DLD1 (cell line): ENCODE results near the gene FRMD5.

Experiments
- in situ Hi-C: cut with HindIII; loops from 2 replicates; pipeline ENCODE4 v1.10.0; 2017; ENCODE audit warnings: low sequenced_read_pairs

Gene FRMD5

GRCh38 chr15:44163370-44163769, 31.7 kb downstream of the FRMD5 start:
- in situ Hi-C loops, result no loop called here

GRCh38 chr15:44160796-44161195, 34.3 kb downstream of the FRMD5 start:
- in situ Hi-C loops, result no loop called here

GRCh38 chr15:44159492-44159891, 35.6 kb downstream of the FRMD5 start:
- in situ Hi-C loops, result no loop called here

- in situ Hi-C loops, result no loop called here
Measured at GRCh38 chr15:44158111-44158510, 37.0 kb downstream of the FRMD5 start.

- in situ Hi-C loops, result no loop called here
Measured at GRCh38 chr15:44157679-44158078, 37.4 kb downstream of the FRMD5 start.

- in situ Hi-C loops, result no loop called here
Measured at GRCh38 chr15:44153352-44153751, 41.7 kb downstream of the FRMD5 start.

- in situ Hi-C loops, result loop anchor here (25.0 kb wide), 1 partner anchor 237 kb away; no protein-coding TSS in a partner anchor
Measured at GRCh38 chr15:44149224-44149623, 45.8 kb downstream of the FRMD5 start.

GRCh38 chr15:44148580-44148979, 46.5 kb downstream of the FRMD5 start:
- in situ Hi-C loops, result loop anchor here (25.0 kb wide), 1 partner anchor 236 kb away; no protein-coding TSS in a partner anchor

- in situ Hi-C loops, result loop anchor here (25.0 kb wide), 1 partner anchor 235 kb away; no protein-coding TSS in a partner anchor
Measured at GRCh38 chr15:44147636-44148035, 47.4 kb downstream of the FRMD5 start.

GRCh38 chr15:44145495-44145894, 49.6 kb downstream of the FRMD5 start:
- in situ Hi-C loops, result loop anchor here (25.0 kb wide), 1 partner anchor 233 kb away; no protein-coding TSS in a partner anchor

- in situ Hi-C loops, result loop anchor here (25.0 kb wide), 1 partner anchor 233 kb away; no protein-coding TSS in a partner anchor
Measured at GRCh38 chr15:44144992-44145391, 50.1 kb downstream of the FRMD5 start.

GRCh38 chr15:44144184-44144583, 50.9 kb downstream of the FRMD5 start:
- in situ Hi-C loops, result loop anchor here (25.0 kb wide), 1 partner anchor 232 kb away; no protein-coding TSS in a partner anchor

GRCh38 chr15:44137750-44138149, 57.3 kb downstream of the FRMD5 start:
- in situ Hi-C loops, result loop anchor here (25.0 kb wide), 1 partner anchor 225 kb away; no protein-coding TSS in a partner anchor

GRCh38 chr15:44136991-44137477, 58.0 kb downstream of the FRMD5 start:
- in situ Hi-C loops, result loop anchor here (25.0 kb wide), 1 partner anchor 225 kb away; no protein-coding TSS in a partner anchor

- in situ Hi-C loops, result loop anchor here (25.0 kb wide), 1 partner anchor 220 kb away; no protein-coding TSS in a partner anchor
Measured at GRCh38 chr15:44132057-44132456, 63.0 kb downstream of the FRMD5 start.

- in situ Hi-C loops, result loop anchor here (25.0 kb wide), 1 partner anchor 218 kb away; no protein-coding TSS in a partner anchor
Measured at GRCh38 chr15:44130778-44131177, 64.3 kb downstream of the FRMD5 start.

- in situ Hi-C loops, result loop anchor here (25.0 kb wide), 1 partner anchor 218 kb away; no protein-coding TSS in a partner anchor
Measured at GRCh38 chr15:44129911-44130310, 65.2 kb downstream of the FRMD5 start.

GRCh38 chr15:44128443-44128842, 66.6 kb downstream of the FRMD5 start:
- in situ Hi-C loops, result loop anchor here (25.0 kb wide), 1 partner anchor 216 kb away; no protein-coding TSS in a partner anchor

- in situ Hi-C loops, result loop anchor here (25.0 kb wide), 1 partner anchor 214 kb away; no protein-coding TSS in a partner anchor
Measured at GRCh38 chr15:44125879-44126278, 69.2 kb downstream of the FRMD5 start.

- in situ Hi-C loops, result no loop called here
Measured at GRCh38 chr15:44102675-44103254, 92.3 kb downstream of the FRMD5 start.

- in situ Hi-C loops, result no loop called here
Measured at GRCh38 chr15:44101944-44102343, 93.1 kb downstream of the FRMD5 start.

GRCh38 chr15:44101286-44101685, 93.8 kb downstream of the FRMD5 start:
- in situ Hi-C loops, result no loop called here
